K562 (cell line): ENCODE data around the gene POLRMT. TPM values are rescaled to one million over a fixed set of nuclear protein-coding genes. Genes with fewer than 3 reads are reported as not detected.

Source experiments
- ATAC-seq: fragments of 200-7000 bp; cut with Tn5 transposase; 3 replicates; pipeline ENCODE4 v1.9.1; 2020; ENCODE audit warnings: moderate library complexity
- BruUV-seq: library from RNA; stranded (reverse); fragments of 400-500 nt; replicated peaks from 2 replicates; lab custom pipeline; 2021; lab: Mats Ljungman, UMichigan
- CTCF ChIA-PET: fragments of 300-600 bp; formaldehyde crosslinking; extraction: SDS; loops from one replicate; lab custom pipeline; 2021; ENCODE audit warnings: low intra/inter-chr PET ratio; lab: Yijun Ruan, JAX
- POLR2A ChIA-PET: fragments of 300-600, 350-650 bp; sonication (Branson Sonifier 250); formaldehyde crosslinking; extraction: SDS; loops from one replicate; lab custom pipeline; 2021; ENCODE audit warnings: antibody characterized with exemption, inconsistent platforms; lab: Yijun Ruan, JAX
- DNase-seq, 4 experiments: peaks; one replicate each; pipeline versions ENCODE4 v3.0.0 to v3.0.0-alpha.2; 2011 to 2018; ENCODE audit warnings: low spot score in 3 of 4, mixed read lengths in 3 of 4; ENCODE audit errors: extremely low read depth in 1 of 4
- FAIRE-seq: peaks from 2 replicates; lab custom pipeline; 2011; peaks lifted over from hg19 to GRCh38; lab: Jason Lieb, UNC
- H2AFZ ChIP-seq: 2 replicates; pipeline ENCODE4 v1.6.0; 2011; ENCODE audit warnings: low read depth, low read length, control low read depth, inconsistent platforms
- H3K27ac ChIP-seq: fragments of 200-600 bp; 3 replicates; pipeline ENCODE4 v1.8.0; 2011; ENCODE audit warnings: low read depth, mild to moderate bottlenecking, control low read depth, inconsistent platforms, low read length, moderate library complexity, mixed read lengths; ENCODE audit errors: extremely low read depth
- H3K27me3 ChIP-seq, 2 experiments: fragments of 300-600 bp in 1 of 2; 2 replicates in 1 of 2; 3 replicates in 1 of 2; pipeline versions ENCODE4 v1.6.0 to v1.8.0; 2011; ENCODE audit warnings: inconsistent platforms in 2 of 2, low read length in 2 of 2, mild to moderate bottlenecking in 1 of 2, mixed read lengths in 1 of 2, moderate library complexity in 1 of 2; ENCODE audit not compliant: control insufficient read depth in 2 of 2, insufficient read depth in 2 of 2
- H3K36me3 ChIP-seq: fragments of 300-600 bp; 3 replicates; pipeline ENCODE4 v1.8.0; 2011; ENCODE audit warnings: mild to moderate bottlenecking, low read length, inconsistent platforms; ENCODE audit not compliant: control insufficient read depth, insufficient read depth
- H3K4me1 ChIP-seq, 2 experiments: fragments of 200-600 bp in 1 of 2; replicated peaks in 1 of 2; 2 replicates in 1 of 2; 3 replicates in 1 of 2; pipeline versions ENCODE4 v1.5.1 to v1.8.0; 2011; ENCODE audit warnings: inconsistent platforms in 2 of 2, low read length in 2 of 2, mild to moderate bottlenecking in 1 of 2, mixed read lengths in 1 of 2, moderate library complexity in 1 of 2; ENCODE audit not compliant: control insufficient read depth in 2 of 2, insufficient read depth in 2 of 2
- H3K4me2 ChIP-seq: 2 replicates; pipeline ENCODE4 v1.6.1; 2011; ENCODE audit warnings: low read length, control low read depth, inconsistent platforms, mixed read lengths; ENCODE audit not compliant: insufficient read depth
- H3K4me3 ChIP-seq: fragments of 200-600 bp; sonication (generic), shearing (Covaris generic); 2 replicates; pipeline ENCODE4 v1.5.1; 2016; ENCODE audit warnings: control low read depth, inconsistent platforms
- H3K79me2 ChIP-seq: fragments of 200-600 bp; 3 replicates; pipeline ENCODE4 v1.8.0; 2011; ENCODE audit warnings: low read length, inconsistent platforms; ENCODE audit not compliant: control insufficient read depth, insufficient read depth
- H3K9ac ChIP-seq, 2 experiments: 2 replicates each; pipeline versions ENCODE4 v1.6.0 to v1.6.1; 2011; ENCODE audit warnings: low read depth in 2 of 2, low read length in 2 of 2, control low read depth in 1 of 2, inconsistent platforms in 1 of 2, mild to moderate bottlenecking in 1 of 2, mixed read lengths in 1 of 2; ENCODE audit not compliant: insufficient read depth in 1 of 2
- H3K9me1 ChIP-seq: one replicate; pipeline ENCODE4 v1.6.0; 2011; ENCODE audit warnings: inconsistent platforms, mild to moderate bottlenecking, low read length, moderate library complexity; ENCODE audit not compliant: control insufficient read depth, insufficient read depth
- H3K9me3 ChIP-seq: replicated peaks from 2 replicates; pipeline ENCODE4 v1.5.1; 2011; ENCODE audit warnings: low read depth, low read length, inconsistent platforms; ENCODE audit not compliant: control insufficient read depth, insufficient read depth
- H4K20me1 ChIP-seq: replicated peaks from 2 replicates; pipeline ENCODE4 v1.6.1; 2011; ENCODE audit warnings: low read length, inconsistent platforms, mixed read lengths; ENCODE audit not compliant: control insufficient read depth, insufficient read depth
- CBX3 ChIP-seq, 2 experiments: IDR thresholded peaks; 1 replicate in 1 of 2; 2 replicates in 1 of 2; pipeline ENCODE4 v1.6.1; 2012; ENCODE audit warnings: inconsistent platforms in 2 of 2, low read length in 2 of 2, borderline replicate concordance in 1 of 2, control low read depth in 1 of 2
- CHD2 ChIP-seq: IDR thresholded peaks from 2 replicates; pipeline ENCODE4 v1.6.1; 2011; ENCODE audit warnings: low read depth, low read length
- ETS2 ChIP-seq: IDR thresholded peaks from 2 replicates; pipeline ENCODE4 v1.6.1; 2016; ENCODE audit warnings: borderline replicate concordance, missing genetic modification characterization, mild to moderate bottlenecking, moderate library complexity, missing compliant biosample characterization; ENCODE audit not compliant: poor library complexity, severe bottlenecking
- FOXK2 ChIP-seq, 2 experiments: fragments of 450-650 bp; IDR thresholded peaks in 1 of 2; conservative IDR thresholded peaks in 1 of 2; 2 replicates each; pipeline ENCODE4 v1.6.1; 2016; ENCODE audit warnings: low read depth in 2 of 2, mild to moderate bottlenecking in 1 of 2
- NFIC ChIP-seq: fragments of 450-650 bp; IDR thresholded peaks from 2 replicates; pipeline ENCODE4 v1.6.1; 2017; ENCODE audit warnings: mild to moderate bottlenecking, inconsistent platforms
- POLR2G ChIP-seq: fragments of 200-400 bp; formaldehyde crosslinking; IDR thresholded peaks from 2 replicates; pipeline ENCODE4 v1.6.1; 2017; ENCODE audit warnings: low read depth, mild to moderate bottlenecking, antibody characterized with exemption, low read length, moderate library complexity
- RBFOX2 ChIP-seq: fragments of 200-400 bp; formaldehyde crosslinking; IDR thresholded peaks from 2 replicates; pipeline ENCODE4 v1.6.1; 2017; ENCODE audit warnings: low read depth, mild to moderate bottlenecking, low read length, moderate library complexity
- SNAPC5 ChIP-seq: fragments of 250-450 bp; sonication (Bioruptor Pico); IDR thresholded peaks from 2 replicates; pipeline ENCODE4 v1.8.0; 2021; ENCODE audit warnings: moderate library complexity, mild to moderate bottlenecking, inconsistent platforms
- WGBS: fragments of 100-300 bp; shearing (Covaris generic); methylation state at CpG from one replicate; pipeline ENCODE4 v1.1.6; 2016; ENCODE audit warnings: low coverage, mixed read lengths; ENCODE audit not compliant: insufficient coverage; ENCODE audit errors: missing lambda C conversion rate; 5-methylcytosine and 5-hydroxymethylcytosine counted together
- in situ Hi-C: fragments of 300-500 bp; cut with MboI; formaldehyde crosslinking; loops from 4 replicates; pipeline ENCODE4 v1.15.0; 2018; ENCODE audit warnings: inconsistent platforms, mixed read lengths
- intact Hi-C: fragments of 100-400 bp; cut with micrococcal nuclease; formaldehyde crosslinking; loops from 2 replicates; pipeline ENCODE4 v1.14.2; 2022
- polyA plus RNA-seq, 8 experiments: library from polyadenylated mRNA; depleted of rRNA in 4 of 8; stranded (reverse) in 5 of 8; unstranded in 3 of 8; fragments of >200 nt; fragmentation: Nextera tagmentation in 2 of 8; fragmentation: Illumina TruSeq in 1 of 8; extraction: Ambion mirVana in 2 of 8; extraction: Trizol in 1 of 8; gene quantifications; 2 replicates each; pipeline versions ENCODE4 v1.2.1 to v1.2.3, GENCODE V29; 2011 to 2014; ENCODE audit warnings: inconsistent platforms in 1 of 8, missing spikeins in 1 of 8
- total RNA-seq, 7 experiments: library from RNA; depleted of rRNA in 6 of 7; stranded (reverse); fragments of >200 nt in 6 of 7; fragmentation: Illumina TruSeq in 2 of 7; extraction: Trizol in 2 of 7; gene quantifications; 2 replicates each; pipeline versions ENCODE4 v1.2.1 to v1.2.3, GENCODE V29; 2011 to 2021; ENCODE audit warnings: low replicate concordance in 1 of 7

POLRMT gene
- total and polyA plus RNA-seq, 9 of the 15 experiments (the other 6 are each of a cell fraction or from before 2014, with no cell fraction given): 30.3 to 144 (median 68.0) TPM

- Histone ChIP-seq H3K27me3 (no peaks in the 10 kb centered on the region), H3K27ac (no peak overlapping the region), H4K20me1 (peaks cover 65% of the 10 kb centered on the region), H3K4me2 (no peak overlapping the region), H3K9me3 (no peaks in the 10 kb centered on the region), H3K4me1 (peaks cover 13 to 94% of the 10 kb centered on the region in 2 experiments; a peak in 4 of 5 replicates), H3K9ac (no peak overlapping the region), H3K79me2 (peaks cover 52% of the 10 kb centered on the region), H3K4me3 (no peak overlapping the region), H3K36me3 (peaks cover 76% of the 10 kb centered on the region; the same call in 2 of the 3 replicates), H3K9me1 (peaks cover 10% of the 10 kb centered on the region), H2AFZ (no peak overlapping the region)
- ChIA-PET CTCF (no interaction called here), POLR2A (no interaction called here)
- no peak for ATAC-seq
- in situ Hi-C loops (no loop called here), intact Hi-C loops (loop anchor here (10.0 kb wide), 2 partner anchors 46 to 154 kb away; partner anchors contain the start of gene CDC34)
- no peak for DNase-seq
- FAIRE-seq: no peak
- no peak for TF ChIP-seq FOXK2 (conservative IDR thresholded peaks at IDR 0.05 in 1 of 2, IDR thresholded peaks at IDR 0.05 in 1 of 2; ENCODE audit: low read depth in 2 of 2)
- peak; percentile 29; the same call in 1 of the 2 replicates for TF ChIP-seq POLR2G
- whole genome bisulfite sequencing: 93% methylated on average over 14 of the region's 22 CpGs
- BruUV-seq: no TSS peak
Measured at GRCh38 chr19:580274-580835, 53.0 kb downstream of the POLRMT start.

GRCh38 chr19:579842-580155, 53.5 kb downstream of the POLRMT start:
- FAIRE-seq (no peak), DNase-seq (no peak), ATAC-seq (no peak)
- intact Hi-C loops: loop anchor here (10.0 kb wide), 2 partner anchors 45 to 155 kb away; partner anchors contain the start of gene CDC34
- ChIA-PET POLR2A (interaction anchor here (0.7 kb wide), 1 partner anchor 54 kb away, joined by 3 read pairs; no protein-coding TSS in a partner anchor), CTCF (no interaction called here)
- peaks cover 58% of the 10 kb centered on the region for H3K79me2 ChIP-seq
- no peak overlapping the region for H3K27ac ChIP-seq
- no peaks in the 10 kb centered on the region for H3K9me3 ChIP-seq
- no peak overlapping the region for H3K4me3 ChIP-seq
- H3K9ac ChIP-seq: no peak overlapping the region
- TF ChIP-seq CHD2 (no peak), RBFOX2 (peak; percentile 38), ETS2 (tag) (no peak), CBX3 (IDR thresholded peaks at IDR 0.05; ENCODE audit: borderline replicate concordance in 1 of 2, low read length in 2 of 2) (no peak), SNAPC5 (CRISPR knock-in tag) (no peak), NFIC (no peak), POLR2G (peak; percentile 22; the same call in 1 of the 2 replicates)
- no peak overlapping the region for H3K4me2 ChIP-seq
- in situ Hi-C loops: no loop called here
- no TSS peak for BruUV-seq
- H3K27me3 ChIP-seq: no peaks in the 10 kb centered on the region
- peaks cover 71% of the 10 kb centered on the region for H4K20me1 ChIP-seq
- H3K9me1 ChIP-seq: peaks cover 15% of the 10 kb centered on the region
- WGBS: 99% methylated on average over 10 of the region's 11 CpGs
- no peak overlapping the region for H2AFZ ChIP-seq
- peaks cover 76% of the 10 kb centered on the region; the same call in 2 of the 3 replicates for H3K36me3 ChIP-seq
- H3K4me1 ChIP-seq: peaks cover 18 to 94% of the 10 kb centered on the region in 2 experiments
